Head of caudate nucleus (tissue), 42 donors: Measurements from ENCODE around the gene CCDC6.
A peak's percentile ranks its signal among the peaks of the same experiment; 100 is the strongest.

Experiments
- DNase-seq, 42 donors: peaks; one replicate each; pipeline versions ENCODE4 v3.0.0 to v3.0.0-alpha.2; 2020 to 2021; ENCODE audit warnings: mixed read lengths in 7 of 42
- intact Hi-C: fragments of 100-400 bp; cut with DNase I; formaldehyde crosslinking; loops from one replicate; pipeline ENCODE4 v1.15.0; 2022

CCDC6 gene

DNA sequence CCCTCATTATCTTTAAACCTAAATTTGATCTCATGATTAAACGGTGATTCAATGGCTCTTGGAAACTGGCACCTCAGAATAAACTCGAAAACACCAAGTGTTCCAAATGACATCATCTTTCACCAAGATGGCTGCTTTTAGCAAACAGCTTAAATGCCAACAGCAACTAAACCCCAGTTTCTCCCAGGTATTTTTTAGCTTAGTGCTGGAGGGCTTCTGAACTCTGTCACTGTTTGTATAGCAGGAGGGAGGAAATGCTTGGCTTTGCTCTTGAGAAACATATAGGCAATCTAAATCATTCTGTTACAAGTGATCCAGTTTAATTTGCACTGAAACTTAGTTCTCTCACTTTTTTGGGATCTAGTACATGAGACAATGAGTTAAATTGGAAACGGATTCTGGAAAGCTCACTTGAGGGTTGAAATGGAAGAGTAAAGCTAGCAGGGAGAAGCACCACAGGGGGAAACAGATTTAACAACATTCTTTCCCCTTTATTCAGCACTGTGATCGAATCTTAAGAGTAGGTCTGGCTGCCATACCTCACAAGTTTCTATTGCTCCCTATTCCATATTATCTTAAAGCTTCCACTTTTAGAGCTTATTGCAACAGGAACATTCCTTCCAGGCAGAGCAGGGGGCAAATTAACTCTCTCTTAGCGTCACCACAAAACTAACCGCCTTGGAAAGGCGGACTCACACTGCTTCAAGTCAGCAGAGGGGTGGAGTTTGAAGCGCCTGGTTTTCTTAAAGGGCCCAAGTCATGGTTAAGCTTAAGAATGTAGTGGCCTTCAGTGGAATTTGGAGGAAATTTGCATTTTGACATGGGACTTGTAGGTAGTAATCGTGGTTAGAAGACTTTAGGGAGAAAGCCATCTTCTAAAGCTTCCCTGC is 1.8 kb upstream of the CCDC6 start:
- intact Hi-C loops, result loop anchor here (5.0 kb wide), 1 partner anchor 281 kb away; no protein-coding TSS in a partner anchor
- DNase-seq, result peak in 41 of 42 donors; percentile 11 to 81 (median 61)

DNA sequence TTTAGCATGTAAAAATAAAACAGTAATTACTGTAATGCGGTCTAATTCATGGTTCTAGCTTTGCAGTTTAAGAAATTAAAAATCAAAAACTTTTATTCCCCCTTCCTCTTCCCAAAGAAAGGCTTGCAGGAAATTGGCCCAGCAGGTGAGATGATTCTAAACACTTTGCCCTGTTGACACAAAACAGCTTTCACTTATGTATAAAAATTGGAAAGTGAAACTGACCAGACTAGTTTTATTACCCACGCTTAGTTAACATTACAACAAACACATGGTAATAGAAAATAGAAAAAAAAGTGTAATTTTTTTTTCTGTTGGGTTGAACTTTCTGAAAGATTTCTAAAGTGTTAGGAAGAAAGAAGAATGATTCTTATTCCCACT is 1.2 kb upstream of the CCDC6 start:
- no peak for DNase-seq
- intact Hi-C loops, result loop anchor here (5.0 kb wide), 1 partner anchor 280 kb away; no protein-coding TSS in a partner anchor

DNA sequence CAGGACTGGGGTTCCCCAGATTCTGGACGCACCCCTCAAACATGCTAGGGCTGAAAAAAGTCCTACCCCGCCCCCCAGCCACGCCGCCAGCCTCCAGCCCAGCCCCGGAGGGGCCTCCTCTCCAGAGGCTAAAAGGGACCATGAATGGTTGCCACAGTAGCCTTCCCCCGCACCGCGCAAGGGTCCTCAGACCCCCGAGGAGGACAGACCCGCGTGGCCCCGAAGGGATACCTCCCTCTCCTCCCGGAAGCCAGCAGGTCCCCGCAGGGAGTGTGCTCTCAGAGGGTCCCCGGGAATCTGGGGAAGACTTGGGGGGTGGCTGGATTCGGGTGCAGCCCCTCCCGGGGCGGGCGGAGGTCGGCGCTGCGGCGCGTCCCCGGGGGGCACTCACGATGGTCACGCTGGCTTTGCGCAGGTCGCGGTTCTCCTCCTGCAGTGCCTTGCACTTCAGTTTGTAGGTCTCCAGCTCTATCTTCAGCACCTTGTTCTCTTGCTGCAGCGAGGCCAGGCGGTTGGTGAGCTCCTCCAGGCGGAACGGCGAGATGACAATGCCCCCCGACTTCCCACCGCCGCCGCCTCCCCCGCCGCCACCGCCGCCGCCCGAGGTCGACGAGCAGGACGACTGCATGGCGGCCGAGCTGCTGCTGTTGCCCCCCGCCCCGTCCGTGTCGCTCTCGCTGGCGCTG is 482 bp downstream of the CCDC6 start:
- intact Hi-C loops, result loop anchor here (5.0 kb wide), 1 partner anchor 279 kb away; no protein-coding TSS in a partner anchor
- peak in 8 of 42 donors; percentile 4 to 49 (median 24) for DNase-seq

DNA sequence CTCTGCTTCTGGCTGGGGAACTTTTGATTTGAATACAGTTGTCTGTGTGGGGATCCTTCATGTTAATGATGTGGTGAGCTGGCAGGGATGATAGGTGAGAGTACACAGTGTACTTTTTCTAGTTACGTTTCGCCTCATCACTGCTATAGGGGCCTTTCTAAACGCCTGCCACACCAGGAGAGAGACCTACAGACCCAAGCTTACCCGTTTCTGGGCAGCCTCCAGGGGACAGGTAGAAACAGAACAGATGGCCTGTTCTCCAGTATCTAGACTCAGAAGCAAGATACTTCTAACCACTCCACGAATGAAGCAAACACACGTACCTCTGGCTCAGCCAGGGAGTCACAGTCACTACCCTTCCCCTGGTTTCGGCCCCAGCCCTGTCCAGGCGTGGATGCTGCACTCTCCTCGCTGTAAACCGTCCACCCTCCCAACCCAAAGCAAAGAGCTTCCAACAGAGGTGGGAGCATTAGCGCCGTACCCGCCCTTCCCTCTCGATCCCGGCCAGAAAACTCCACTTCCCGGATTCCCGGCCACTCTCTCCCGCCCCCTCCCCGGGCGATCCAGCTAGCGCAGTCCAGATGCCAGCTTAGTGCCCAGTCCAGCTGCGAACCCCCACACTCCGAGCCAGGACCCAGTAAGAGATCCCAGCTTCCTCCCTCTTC is 1.2 kb downstream of the CCDC6 start:
- intact Hi-C loops, result loop anchor here (5.0 kb wide), 1 partner anchor 278 kb away; no protein-coding TSS in a partner anchor
- DNase-seq, result peak in 31 of 42 donors; percentile 12 to 67 (median 38)

DNA sequence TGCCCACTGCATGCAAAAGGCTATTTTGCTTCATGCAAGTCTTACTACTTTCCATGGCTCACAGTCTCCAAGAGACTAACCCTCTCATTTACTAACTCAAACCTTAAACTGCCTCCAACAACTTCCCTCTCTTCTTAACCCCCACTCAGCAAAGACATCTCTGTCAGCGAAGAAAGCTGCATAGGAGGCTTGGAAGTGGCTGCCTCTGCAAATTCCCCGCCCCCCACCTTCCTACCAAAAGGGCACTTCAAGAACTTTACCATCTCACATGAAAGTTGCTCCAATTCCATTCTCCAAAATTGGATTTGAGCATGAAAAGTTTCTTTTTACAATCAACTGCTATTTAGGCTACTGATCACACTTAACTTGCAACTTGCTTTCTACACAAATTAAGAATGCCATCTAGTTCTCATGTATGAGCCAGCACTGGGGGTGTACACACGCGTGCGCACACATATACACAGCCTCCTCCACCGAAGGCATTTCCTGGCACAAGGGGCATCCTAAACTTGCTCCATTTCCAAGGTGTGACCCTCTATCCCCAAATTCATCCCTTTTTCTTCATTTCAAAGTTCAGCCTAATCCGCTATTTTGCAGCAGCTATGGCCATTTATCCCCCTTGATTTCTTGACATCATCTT is 1.8 kb downstream of the CCDC6 start:
- peak in 27 of 42 donors; percentile 13 to 70 (median 41) for DNase-seq
- intact Hi-C loops, result loop anchor here (5.0 kb wide), 1 partner anchor 277 kb away; no protein-coding TSS in a partner anchor

DNA sequence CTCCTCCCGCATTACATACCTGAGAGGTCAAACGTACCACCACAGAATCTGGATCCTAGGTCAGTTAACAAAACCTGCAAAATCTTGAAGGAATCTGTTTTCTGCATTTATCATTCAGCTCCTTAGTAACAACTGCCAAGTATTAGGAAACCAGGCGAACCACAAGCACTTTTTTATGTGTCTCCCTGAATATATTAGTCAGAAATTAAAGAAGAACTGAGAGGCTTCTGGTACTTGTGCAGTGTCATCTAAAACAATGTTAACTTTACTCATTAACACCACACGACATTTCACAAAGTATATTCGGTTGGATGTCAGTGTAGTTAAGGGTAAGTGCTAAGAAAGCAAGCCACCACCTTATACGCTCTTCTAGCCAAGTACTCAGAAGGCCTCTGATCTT is 2.5 kb downstream of the CCDC6 start:
- no peak for DNase-seq
- intact Hi-C loops, result no loop called here

DNA sequence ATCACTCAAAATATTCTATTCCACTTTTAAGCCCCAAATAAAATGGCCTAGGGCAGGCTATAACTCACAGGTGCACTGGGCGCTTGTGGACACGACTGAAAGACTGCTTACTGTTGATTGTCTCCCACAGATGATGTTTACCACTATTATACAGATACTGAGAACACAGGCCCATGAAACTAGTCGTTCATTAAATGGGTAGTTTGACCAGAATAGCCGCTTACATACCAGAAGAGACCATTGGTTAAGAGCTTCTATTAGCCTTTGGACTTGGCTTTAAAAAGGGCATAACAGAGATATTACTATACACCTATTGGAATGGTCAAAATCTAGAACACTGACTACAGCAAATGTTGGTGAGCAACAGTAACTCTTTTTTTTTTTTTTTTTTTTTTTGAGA is 4.3 kb downstream of the CCDC6 start:
- intact Hi-C loops, result no loop called here
- DNase-seq, result no peak

DNA sequence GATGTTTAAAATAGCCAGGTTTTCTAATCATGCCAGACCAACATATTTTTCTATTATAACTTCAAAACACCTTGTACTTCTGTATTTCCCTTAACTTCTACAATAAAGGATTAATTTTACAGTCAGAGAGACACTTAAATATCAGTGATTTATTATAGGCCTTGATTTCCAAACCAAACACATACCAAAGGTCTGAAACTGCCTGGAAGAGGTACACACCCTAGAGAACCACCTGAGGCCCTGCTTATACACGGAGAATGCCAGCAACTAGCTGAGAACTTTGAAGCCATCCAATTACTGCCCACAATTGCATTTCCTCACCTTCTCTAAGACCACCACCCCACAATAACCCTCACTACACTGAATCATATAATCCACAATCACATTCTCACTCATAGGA is 4.9 kb downstream of the CCDC6 start:
- no peak for DNase-seq
- intact Hi-C loops, result no loop called here

DNA sequence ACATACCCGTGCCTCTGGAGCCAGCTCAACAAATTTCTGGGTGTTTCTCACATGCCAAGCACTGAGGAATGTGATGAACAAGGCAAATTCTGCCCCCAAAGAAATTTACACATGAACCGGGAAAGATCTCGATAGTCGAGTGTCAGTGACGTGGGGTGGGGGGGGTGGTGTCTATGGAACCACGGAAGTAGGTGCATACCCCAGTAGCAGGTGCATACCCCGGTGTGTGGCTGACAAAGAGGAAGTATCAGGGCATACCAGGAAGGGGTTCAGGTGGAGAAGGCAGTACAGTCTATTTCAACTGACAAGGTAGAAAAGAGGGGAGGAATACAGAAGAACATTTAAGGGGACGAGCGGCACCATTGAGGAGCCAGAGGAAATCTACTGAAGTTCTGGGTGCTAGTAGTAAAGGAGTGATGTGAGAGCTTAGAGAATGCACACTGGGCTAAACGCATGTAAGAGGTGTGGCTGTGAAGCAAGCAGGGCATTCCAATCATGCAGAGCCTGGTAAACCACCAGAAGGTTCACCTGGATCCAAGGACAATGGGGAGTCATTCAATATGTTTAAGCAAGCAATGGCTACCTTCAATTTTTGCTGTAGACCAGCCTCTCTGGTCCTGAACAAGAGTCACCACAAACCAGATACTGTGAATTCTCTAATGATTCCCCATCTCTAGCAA is 6.2 kb downstream of the CCDC6 start:
- intact Hi-C loops, result no loop called here
- no peak for DNase-seq

DNA sequence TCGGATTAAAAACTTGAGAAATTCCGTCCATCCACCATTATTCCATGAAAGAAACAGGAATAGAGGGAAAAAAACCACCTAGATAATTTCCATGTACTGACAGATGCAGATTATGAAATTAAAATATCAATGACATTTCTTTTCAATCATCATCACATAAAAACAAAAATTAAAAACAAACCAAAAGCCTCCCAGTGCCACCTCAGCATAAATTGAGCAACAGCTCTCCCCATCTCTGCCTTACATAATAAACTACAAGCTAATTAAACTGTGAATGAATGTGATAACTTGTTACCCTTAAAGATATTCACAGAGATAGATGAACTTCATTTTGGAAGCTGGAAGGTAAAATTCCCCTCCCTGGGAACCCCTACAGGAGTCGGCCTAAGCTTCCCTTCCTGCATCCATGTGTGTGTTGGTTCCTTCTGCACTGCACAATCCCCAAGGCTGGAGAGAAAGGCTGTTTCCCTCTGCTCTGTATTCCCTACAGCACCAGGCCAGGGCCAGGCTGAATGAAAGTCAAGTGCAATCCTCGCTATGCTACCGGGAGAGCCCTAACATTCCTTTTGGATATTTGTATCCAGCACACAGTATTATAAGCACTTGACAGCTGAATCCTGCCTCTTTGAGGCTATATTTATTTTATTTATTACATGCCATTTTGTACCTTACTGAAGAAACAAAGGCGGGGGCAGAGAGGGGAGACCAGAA is 8.1 kb downstream of the CCDC6 start:
- DNase-seq, result peak in 3 of 42 donors; percentile 6 to 31 (median 15)
- intact Hi-C loops, result no loop called here

DNA sequence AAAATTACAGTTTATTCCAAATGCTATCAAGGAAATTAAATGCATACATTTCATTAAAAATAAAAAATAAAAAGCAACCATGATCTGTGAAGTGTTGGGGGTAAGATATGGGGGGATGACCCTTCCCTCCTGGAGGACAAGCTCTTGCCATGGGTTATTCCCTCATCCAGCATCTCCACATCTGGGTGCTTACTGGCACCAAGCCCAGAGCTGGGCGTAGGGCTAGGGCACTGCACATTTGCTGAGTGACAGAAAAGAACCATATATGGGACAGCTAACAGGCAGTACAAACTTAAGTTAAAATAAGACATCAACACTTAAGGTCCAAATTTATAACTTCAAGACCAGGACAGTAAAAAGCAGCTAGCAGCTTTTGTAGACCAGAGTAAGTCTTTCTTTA is 10.2 kb downstream of the CCDC6 start:
- peak in 14 of 42 donors; percentile 9 to 72 (median 46) for DNase-seq
- intact Hi-C loops, result no loop called here

DNA sequence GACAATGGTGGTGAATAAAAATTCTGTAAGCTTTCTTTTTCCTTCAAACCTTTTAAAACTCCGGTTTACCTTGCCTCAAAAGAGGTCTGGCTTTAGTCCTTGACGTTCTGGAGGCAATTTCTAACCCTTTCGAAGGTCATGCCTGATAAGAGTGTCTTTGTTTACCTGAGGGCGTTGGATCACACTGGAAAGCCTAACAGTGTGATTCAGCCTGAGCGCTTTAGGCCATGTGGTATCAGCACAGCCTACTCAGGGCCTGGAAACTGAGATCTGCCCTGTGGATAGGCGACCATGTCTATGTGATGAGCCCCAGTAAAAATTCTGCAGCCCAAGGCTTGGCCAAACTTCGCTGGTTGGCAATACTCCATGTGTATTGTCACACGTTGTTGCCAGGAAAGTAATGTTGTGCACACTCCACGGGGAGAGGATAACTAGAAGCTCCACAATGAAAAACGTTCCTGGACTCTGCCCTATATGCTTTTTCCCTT is 10.7 kb downstream of the CCDC6 start:
- no peak for DNase-seq
- intact Hi-C loops, result no loop called here

DNA sequence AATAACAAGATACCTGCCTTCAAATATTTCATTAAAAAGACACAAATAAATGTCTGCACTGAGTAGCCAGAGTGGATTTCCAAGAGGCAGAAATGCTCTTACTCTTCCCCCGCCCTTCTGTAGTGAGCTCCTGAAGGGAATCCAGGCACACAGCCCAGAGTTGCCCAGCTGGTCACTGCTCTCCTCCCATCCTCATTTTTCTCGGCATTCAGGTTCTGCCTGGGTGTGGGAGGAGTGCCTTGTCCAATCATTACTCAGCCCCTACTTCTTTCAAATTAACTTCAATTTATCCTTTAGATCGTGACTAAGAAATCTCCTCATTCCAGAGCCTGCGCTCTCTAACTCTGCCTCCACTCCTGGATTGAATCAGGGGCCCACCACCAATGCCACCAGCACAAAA is 12.2 kb downstream of the CCDC6 start:
- intact Hi-C loops, result no loop called here
- peak in 31 of 42 donors; percentile 19 to 82 (median 56) for DNase-seq

DNA sequence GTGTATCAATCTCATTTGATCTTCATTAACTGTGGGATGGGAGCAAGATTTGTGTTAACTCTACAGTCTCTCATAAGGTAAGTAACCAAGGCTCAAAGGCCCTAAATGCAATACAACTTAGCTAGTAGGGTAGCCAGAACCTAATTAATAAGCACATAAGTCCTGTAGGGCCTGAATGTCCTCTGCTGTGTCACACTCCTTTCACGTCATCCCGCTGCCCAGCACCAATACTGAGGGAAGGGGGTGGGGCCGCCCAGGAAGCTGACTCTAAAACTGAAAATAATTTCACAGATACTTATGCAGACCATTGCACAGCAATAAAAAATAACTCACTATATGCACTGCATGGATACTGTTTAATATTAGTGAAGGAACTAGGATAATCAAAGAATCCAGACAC is 13.7 kb downstream of the CCDC6 start:
- intact Hi-C loops, result no loop called here
- DNase-seq, result no peak

DNA sequence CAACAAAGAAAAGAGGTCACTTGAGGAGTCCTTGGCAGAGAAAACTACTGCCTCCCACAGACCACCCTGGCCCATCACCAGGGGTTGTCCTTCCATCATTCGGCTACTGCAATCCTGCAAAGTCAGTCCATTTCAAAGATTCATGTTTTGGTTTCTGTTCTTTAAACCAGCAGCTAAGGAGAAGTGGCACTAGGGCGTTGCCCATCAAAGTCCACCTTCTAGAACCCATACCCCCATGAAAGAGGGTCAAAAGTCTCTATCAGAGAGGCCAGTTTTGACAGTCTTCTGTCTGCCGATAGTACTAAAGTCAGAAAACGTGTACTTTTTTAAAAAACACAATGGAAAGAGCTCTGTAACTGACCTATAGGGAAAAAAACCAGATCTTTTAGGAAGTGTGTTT is 14.4 kb downstream of the CCDC6 start:
- DNase-seq, result no peak
- intact Hi-C loops, result no loop called here

DNA sequence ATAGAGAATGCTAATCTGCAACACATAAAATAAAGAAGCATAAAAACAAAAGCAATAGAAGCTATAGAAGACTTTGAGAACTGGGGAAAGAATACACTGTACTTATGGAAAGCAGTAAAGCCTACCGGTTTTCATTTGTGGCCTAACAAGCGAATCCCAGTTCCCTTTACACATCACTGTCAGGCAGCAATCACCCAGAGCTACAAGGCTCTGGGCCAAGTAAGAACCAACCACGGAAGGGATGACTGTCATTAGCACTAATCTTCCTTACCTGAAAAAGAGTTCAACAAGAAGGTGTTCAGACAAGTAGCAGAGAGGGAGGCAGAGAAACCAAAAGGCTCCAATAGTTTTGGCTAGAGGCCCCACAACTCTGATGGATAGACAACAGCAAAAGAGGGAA is 15.0 kb downstream of the CCDC6 start:
- DNase-seq, result no peak
- intact Hi-C loops, result no loop called here

DNA sequence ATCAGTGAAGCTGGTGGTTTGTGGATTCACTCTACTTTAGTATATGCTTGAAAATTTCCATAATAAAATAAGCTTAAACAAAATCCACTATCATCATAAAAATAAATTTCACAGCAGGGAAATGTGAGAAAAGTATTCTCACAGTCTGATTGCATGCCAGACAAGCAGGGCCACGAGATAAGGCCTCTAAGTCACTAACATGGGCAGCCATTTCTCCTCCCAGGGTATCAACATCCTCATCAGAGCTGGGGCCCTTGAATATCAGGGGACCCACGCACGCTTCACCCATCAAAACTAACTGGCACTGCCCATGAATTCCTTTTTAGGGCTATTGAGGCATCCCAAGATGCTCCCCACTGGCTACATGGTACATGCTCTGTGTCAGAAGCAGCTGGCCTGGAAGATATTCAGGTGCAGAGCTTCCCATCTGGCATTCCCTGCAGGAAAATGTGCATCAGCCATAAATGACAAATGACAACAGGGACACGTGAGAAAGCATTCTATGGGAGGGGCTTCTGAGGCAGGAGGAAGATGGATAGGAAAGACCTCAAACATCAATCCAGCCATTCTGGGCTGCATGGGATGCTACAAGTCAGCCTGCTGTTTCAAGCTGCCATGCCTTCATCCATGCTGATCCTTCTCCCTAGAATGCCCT is 17.4 kb downstream of the CCDC6 start:
- intact Hi-C loops, result no loop called here
- DNase-seq, result no peak
